HepG2 (cell line): ENCODE measurements around the gene MBNL3. TPM values are rescaled to one million over a fixed set of nuclear protein-coding genes. Genes with fewer than 3 reads are reported as not detected.
A peak's percentile ranks its signal among the peaks of the same experiment; 100 is the strongest.

ENCODE experiments used
- ELF1 ChIP-seq: sonication (generic); formaldehyde crosslinking; IDR thresholded peaks from 2 replicates; pipeline ENCODE4 v1.4.0; 2020; ENCODE audit warnings: missing genetic modification reagents
- IRF2 ChIP-seq: IDR thresholded peaks from 2 replicates; pipeline ENCODE4 v1.6.1; 2018; ENCODE audit warnings: missing genetic modification reagents, missing compliant biosample characterization
- JUND ChIP-seq: sonication (generic); formaldehyde crosslinking; IDR thresholded peaks from 2 replicates; pipeline ENCODE4 v1.8.0; 2022; ENCODE audit warnings: mild to moderate bottlenecking, missing genetic modification reagents
- MED8 ChIP-seq: sonication (generic); formaldehyde crosslinking; IDR thresholded peaks from 2 replicates; pipeline ENCODE4 v1.8.1; 2023; ENCODE audit warnings: mild to moderate bottlenecking, missing genetic modification reagents; ENCODE audit not compliant: insufficient replicate concordance
- MEIS2 ChIP-seq: sonication (generic); formaldehyde crosslinking; IDR thresholded peaks from 2 replicates; pipeline ENCODE4 v1.9.0; 2021; ENCODE audit warnings: mild to moderate bottlenecking, missing genetic modification reagents
- NFKB2 ChIP-seq: sonication (generic); formaldehyde crosslinking; IDR thresholded peaks from 2 replicates; pipeline ENCODE4 v1.4.0; 2020; ENCODE audit warnings: missing genetic modification reagents, borderline replicate concordance
- NR1H2 ChIP-seq: sonication (generic); formaldehyde crosslinking; IDR thresholded peaks from 2 replicates; pipeline ENCODE4 v1.8.1; 2022; ENCODE audit warnings: low read depth, missing genetic modification reagents, borderline replicate concordance
- POGZ ChIP-seq: sonication (generic); formaldehyde crosslinking; IDR thresholded peaks from 2 replicates; pipeline ENCODE4 v1.4.0; 2020; ENCODE audit warnings: mild to moderate bottlenecking, missing genetic modification reagents
- SMARCC2 ChIP-seq: fragments of 450-650 bp; IDR thresholded peaks from 2 replicates; pipeline ENCODE4 v1.6.1; 2017; ENCODE audit warnings: antibody characterized with exemption, mild to moderate bottlenecking
- SMARCE1 ChIP-seq: fragments of 450-650 bp; IDR thresholded peaks from 2 replicates; pipeline ENCODE4 v1.6.1; 2017; ENCODE audit warnings: borderline replicate concordance
- TCF7 ChIP-seq: sonication (generic); IDR thresholded peaks from 2 replicates; pipeline ENCODE4 v1.6.1; 2016; ENCODE audit warnings: antibody characterized with exemption, low read depth
- ZBTB1 ChIP-seq: sonication (generic); formaldehyde crosslinking; IDR thresholded peaks from 2 replicates; pipeline ENCODE4 v1.4.0; 2020; ENCODE audit warnings: missing genetic modification reagents, borderline replicate concordance
- ZFP37 ChIP-seq: sonication (generic); formaldehyde crosslinking; IDR thresholded peaks from 2 replicates; pipeline ENCODE4 v1.4.0; 2020; ENCODE audit warnings: missing genetic modification reagents, borderline replicate concordance
- ZNF441 ChIP-seq: sonication (generic); formaldehyde crosslinking; IDR thresholded peaks from 2 replicates; pipeline ENCODE4 v1.7.0; 2021; ENCODE audit warnings: missing genetic modification reagents, borderline replicate concordance
- ZNF549 ChIP-seq: sonication (generic); formaldehyde crosslinking; IDR thresholded peaks from 2 replicates; pipeline ENCODE4 v1.5.0; 2020; ENCODE audit warnings: missing genetic modification reagents
- polyA plus RNA-seq, 8 experiments: library from polyadenylated mRNA; depleted of rRNA in 3 of 8; stranded (reverse) in 7 of 8; unstranded in 1 of 8; fragments of >200 nt; fragmentation: Illumina TruSeq in 4 of 8; extraction: Trizol in 4 of 8; gene quantifications; 2 replicates each; pipeline versions ENCODE4 v1.2.1 to v1.2.3, GENCODE V29; 2011 to 2016; ENCODE audit warnings: low read depth in 4 of 8, missing spikeins in 1 of 8, mixed read lengths in 1 of 8; ENCODE audit not compliant: insufficient read depth in 1 of 8
- total RNA-seq, 5 experiments: library from RNA; depleted of rRNA; stranded (reverse); fragments of >200 nt; fragmentation: Illumina TruSeq; extraction: Trizol; gene quantifications; 2 replicates each; pipeline ENCODE4 v1.2.3, GENCODE V29; 2016; ENCODE audit warnings: low read depth in 1 of 5
- TF ChIP-seq, protein P1 (sequence below): IDR thresholded peaks from 2 replicates; pipeline ENCODE4 v1.4.0; 2020; ENCODE audit warnings: mild to moderate bottlenecking, missing genetic modification reagents
- TF ChIP-seq, protein P2 (sequence below), 2 experiments: sonication (generic) in 1 of 2; formaldehyde crosslinking in 1 of 2; IDR thresholded peaks; 2 replicates each; pipeline versions ENCODE4 v1.5.1 to v1.6.1; 2011 to 2020; ENCODE audit warnings: borderline replicate concordance in 1 of 2, low read depth in 1 of 2, low read length in 1 of 2, mild to moderate bottlenecking in 1 of 2, missing genetic modification reagents in 1 of 2, moderate library complexity in 1 of 2
- TF ChIP-seq, protein P3 (sequence below): sonication (generic); formaldehyde crosslinking; IDR thresholded peaks from 2 replicates; pipeline ENCODE4 v1.5.0; 2020; ENCODE audit warnings: mild to moderate bottlenecking, missing genetic modification reagents
- TF ChIP-seq, protein P4 (sequence below): sonication (generic); IDR thresholded peaks from 2 replicates; pipeline ENCODE4 v1.6.1; 2016; ENCODE audit warnings: low read depth, borderline replicate concordance
- TF ChIP-seq, protein P5 (sequence below): IDR thresholded peaks from 2 replicates; pipeline ENCODE4 v1.6.1; 2016; ENCODE audit warnings: mild to moderate bottlenecking

The MBNL3 gene
- total and polyA plus RNA-seq, 2 of the 13 experiments (the other 11 are each of a cell fraction or from before 2014, with no cell fraction given): 155 to 257 TPM

DNA sequence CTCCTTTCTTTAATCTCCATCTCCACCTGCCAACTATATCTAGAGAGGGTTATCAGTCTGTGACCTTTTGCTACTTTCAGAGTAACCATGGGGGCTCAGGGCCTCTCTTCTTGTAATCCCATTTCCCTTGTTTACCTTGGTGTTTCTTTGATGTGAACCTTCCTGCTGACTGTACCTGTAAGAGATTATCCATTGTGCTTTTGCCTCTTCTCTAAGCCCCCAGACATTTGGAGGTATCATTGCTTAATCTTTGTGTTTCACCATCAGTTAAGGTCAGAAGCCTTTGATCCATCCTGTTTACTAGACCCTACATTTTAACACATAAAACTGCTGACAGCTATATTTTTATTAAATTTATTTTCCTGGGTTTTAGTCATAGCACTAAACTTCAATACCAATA lies 157.8 kb downstream of the MBNL3 start (continued):
- TF ChIP-seq, protein P1, sequence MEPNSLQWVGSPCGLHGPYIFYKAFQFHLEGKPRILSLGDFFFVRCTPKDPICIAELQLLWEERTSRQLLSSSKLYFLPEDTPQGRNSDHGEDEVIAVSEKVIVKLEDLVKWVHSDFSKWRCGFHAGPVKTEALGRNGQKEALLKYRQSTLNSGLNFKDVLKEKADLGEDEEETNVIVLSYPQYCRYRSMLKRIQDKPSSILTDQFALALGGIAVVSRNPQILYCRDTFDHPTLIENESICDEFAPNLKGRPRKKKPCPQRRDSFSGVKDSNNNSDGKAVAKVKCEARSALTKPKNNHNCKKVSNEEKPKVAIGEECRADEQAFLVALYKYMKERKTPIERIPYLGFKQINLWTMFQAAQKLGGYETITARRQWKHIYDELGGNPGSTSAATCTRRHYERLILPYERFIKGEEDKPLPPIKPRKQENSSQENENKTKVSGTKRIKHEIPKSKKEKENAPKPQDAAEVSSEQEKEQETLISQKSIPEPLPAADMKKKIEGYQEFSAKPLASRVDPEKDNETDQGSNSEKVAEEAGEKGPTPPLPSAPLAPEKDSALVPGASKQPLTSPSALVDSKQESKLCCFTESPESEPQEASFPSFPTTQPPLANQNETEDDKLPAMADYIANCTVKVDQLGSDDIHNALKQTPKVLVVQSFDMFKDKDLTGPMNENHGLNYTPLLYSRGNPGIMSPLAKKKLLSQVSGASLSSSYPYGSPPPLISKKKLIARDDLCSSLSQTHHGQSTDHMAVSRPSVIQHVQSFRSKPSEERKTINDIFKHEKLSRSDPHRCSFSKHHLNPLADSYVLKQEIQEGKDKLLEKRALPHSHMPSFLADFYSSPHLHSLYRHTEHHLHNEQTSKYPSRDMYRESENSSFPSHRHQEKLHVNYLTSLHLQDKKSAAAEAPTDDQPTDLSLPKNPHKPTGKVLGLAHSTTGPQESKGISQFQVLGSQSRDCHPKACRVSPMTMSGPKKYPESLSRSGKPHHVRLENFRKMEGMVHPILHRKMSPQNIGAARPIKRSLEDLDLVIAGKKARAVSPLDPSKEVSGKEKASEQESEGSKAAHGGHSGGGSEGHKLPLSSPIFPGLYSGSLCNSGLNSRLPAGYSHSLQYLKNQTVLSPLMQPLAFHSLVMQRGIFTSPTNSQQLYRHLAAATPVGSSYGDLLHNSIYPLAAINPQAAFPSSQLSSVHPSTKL: peak; percentile 97
- TF ChIP-seq NFKB2 (CRISPR knock-in tag) (no peak), NR1H2 (no peak), ZFP37 (CRISPR knock-in tag) (no peak), SMARCC2 (no peak), IRF2 (CRISPR knock-in tag) (peak; percentile 56; the same call in 1 of the 2 replicates), MEIS2 (CRISPR knock-in tag) (0 out of 2 replicates have a peak, but pooled peaks have one; percentile 44), ZNF441 (no peak), JUND (no peak), ZBTB1 (no peak), MED8 (peak; percentile 77), TCF7 (peak; percentile 99), SMARCE1 (no peak), ELF1 (CRISPR knock-in tag) (no peak), ZNF549 (CRISPR knock-in tag) (no peak), POGZ (CRISPR knock-in tag) (peak; percentile 78)
- TF ChIP-seq, protein P2, sequence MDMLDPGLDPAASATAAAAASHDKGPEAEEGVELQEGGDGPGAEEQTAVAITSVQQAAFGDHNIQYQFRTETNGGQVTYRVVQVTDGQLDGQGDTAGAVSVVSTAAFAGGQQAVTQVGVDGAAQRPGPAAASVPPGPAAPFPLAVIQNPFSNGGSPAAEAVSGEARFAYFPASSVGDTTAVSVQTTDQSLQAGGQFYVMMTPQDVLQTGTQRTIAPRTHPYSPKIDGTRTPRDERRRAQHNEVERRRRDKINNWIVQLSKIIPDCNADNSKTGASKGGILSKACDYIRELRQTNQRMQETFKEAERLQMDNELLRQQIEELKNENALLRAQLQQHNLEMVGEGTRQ (IDR thresholded peaks at IDR 0.05; ENCODE audit: low read depth, low read length): no peak
- TF ChIP-seq, protein P2 (CRISPR knock-in tag; IDR thresholded peaks at IDR 0.05; ENCODE audit: borderline replicate concordance): no peak
- TF ChIP-seq, protein P3, sequence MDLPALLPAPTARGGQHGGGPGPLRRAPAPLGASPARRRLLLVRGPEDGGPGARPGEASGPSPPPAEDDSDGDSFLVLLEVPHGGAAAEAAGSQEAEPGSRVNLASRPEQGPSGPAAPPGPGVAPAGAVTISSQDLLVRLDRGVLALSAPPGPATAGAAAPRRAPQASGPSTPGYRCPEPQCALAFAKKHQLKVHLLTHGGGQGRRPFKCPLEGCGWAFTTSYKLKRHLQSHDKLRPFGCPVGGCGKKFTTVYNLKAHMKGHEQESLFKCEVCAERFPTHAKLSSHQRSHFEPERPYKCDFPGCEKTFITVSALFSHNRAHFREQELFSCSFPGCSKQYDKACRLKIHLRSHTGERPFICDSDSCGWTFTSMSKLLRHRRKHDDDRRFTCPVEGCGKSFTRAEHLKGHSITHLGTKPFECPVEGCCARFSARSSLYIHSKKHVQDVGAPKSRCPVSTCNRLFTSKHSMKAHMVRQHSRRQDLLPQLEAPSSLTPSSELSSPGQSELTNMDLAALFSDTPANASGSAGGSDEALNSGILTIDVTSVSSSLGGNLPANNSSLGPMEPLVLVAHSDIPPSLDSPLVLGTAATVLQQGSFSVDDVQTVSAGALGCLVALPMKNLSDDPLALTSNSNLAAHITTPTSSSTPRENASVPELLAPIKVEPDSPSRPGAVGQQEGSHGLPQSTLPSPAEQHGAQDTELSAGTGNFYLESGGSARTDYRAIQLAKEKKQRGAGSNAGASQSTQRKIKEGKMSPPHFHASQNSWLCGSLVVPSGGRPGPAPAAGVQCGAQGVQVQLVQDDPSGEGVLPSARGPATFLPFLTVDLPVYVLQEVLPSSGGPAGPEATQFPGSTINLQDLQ (CRISPR knock-in tag): no peak
- TF ChIP-seq, protein P4, sequence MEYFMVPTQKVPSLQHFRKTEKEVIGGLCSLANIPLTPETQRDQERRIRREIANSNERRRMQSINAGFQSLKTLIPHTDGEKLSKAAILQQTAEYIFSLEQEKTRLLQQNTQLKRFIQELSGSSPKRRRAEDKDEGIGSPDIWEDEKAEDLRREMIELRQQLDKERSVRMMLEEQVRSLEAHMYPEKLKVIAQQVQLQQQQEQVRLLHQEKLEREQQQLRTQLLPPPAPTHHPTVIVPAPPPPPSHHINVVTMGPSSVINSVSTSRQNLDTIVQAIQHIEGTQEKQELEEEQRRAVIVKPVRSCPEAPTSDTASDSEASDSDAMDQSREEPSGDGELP: peak; percentile 50; the same call in 1 of the 2 replicates
- TF ChIP-seq, protein P5, sequence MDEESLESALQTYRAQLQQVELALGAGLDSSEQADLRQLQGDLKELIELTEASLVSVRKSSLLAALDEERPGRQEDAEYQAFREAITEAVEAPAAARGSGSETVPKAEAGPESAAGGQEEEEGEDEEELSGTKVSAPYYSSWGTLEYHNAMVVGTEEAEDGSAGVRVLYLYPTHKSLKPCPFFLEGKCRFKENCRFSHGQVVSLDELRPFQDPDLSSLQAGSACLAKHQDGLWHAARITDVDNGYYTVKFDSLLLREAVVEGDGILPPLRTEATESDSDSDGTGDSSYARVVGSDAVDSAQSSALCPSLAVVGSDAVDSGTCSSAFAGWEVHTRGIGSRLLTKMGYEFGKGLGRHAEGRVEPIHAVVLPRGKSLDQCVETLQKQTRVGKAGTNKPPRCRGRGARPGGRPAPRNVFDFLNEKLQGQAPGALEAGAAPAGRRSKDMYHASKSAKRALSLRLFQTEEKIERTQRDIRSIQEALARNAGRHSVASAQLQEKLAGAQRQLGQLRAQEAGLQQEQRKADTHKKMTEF (CRISPR knock-in tag): peak; percentile 76
